CD1c-positive myeloid dendritic cell (primary cell): ENCODE data around the gene SLC13A2.

Source experiments
- DNase-seq: peaks from one replicate; pipeline ENCODE4 v3.0.0-alpha.2; 2016; ENCODE audit errors: extremely low spot score

Gene SLC13A2

GRCh38 chr17:28492352-28493310 lies 19.2 kb downstream of the SLC13A2 start:
- no peak for DNase-seq

- DNase-seq, result no peak
Observed at GRCh38 chr17:28493460-28493859, 20.0 kb downstream of the SLC13A2 start.

GRCh38 chr17:28494445-28495188 lies 21.2 kb downstream of the SLC13A2 start:
- DNase-seq, result peak; percentile 80

- no peak for DNase-seq
Observed at GRCh38 chr17:28495635-28496034, 22.2 kb downstream of the SLC13A2 start.

GRCh38 chr17:28497931-28498330 lies 24.5 kb downstream of the SLC13A2 start:
- DNase-seq, result no peak

DNA sequence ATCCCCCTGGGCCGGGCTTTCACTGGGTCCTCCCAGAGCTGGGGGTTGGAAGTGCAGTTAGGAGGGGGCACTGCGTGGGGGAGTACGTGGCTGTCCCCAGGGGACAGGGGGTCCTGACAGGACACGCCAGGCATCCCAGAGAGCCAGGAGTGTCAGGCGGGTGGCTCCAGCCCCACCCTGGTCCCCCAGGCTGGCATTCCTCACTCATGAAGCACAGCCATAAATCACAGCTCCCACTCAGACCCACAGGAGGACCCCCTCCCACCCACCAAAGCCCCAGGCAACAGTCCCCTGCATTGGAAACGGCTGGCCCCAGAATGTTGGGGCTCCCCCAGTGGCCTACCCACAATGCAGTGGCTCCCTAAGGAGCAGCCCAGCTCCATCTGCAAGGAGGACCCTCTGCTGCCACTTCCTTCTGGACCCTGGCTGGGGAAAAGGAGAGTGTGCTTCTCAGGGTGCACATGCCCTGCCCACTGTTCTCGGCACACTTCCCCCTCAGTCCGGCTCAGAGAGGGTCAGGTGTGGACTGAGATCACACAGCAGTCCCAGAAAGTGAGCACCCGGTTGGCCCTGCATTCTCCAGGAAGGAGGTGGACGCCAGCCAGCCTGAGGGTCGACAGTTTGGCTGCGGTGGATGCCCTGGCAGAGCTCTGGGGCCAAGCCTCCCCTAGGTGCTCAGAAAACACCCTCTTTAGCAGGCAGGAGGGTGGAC lies 25.4 kb downstream of the SLC13A2 start:
- DNase-seq, result no peak

- DNase-seq, result no peak
Observed at GRCh38 chr17:28499364-28499664, 25.9 kb downstream of the SLC13A2 start.

DNA sequence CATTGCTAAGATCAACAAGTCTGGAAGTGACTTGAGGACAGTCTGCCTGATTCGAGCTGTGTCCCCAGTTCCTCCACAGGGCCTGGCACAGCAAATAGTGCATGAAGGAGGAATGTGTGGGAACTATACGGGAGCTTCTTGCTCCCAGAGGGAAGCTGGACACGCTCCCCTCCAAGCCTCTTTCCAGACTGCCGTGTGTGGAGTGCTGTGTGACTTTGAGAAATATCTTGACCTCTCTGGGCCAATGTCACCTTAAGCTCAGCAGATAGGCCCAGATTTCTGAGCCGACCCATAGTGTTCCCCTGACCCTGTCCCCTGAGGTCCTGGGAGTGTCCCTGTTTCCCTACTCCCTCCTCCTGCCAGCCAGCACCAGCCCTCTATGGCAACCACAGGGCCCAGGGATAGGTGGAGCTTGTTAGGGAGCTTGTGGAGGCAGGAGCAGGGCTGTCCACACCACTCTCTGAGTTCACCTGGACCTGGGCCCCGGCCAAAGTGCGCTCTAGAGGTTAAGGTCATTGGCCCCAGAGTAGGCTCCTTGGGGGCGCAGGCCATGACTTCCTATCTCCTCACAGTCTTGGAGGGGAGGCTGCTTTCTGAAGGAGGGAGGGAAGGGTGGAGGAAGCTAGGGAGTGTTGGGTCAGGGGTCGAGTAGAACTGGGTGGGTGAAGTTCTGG lies 26.4 kb downstream of the SLC13A2 start:
- DNase-seq, result no peak

- DNase-seq, result no peak
Observed at GRCh38 chr17:28500712-28501379, 27.4 kb downstream of the SLC13A2 start.

DNA sequence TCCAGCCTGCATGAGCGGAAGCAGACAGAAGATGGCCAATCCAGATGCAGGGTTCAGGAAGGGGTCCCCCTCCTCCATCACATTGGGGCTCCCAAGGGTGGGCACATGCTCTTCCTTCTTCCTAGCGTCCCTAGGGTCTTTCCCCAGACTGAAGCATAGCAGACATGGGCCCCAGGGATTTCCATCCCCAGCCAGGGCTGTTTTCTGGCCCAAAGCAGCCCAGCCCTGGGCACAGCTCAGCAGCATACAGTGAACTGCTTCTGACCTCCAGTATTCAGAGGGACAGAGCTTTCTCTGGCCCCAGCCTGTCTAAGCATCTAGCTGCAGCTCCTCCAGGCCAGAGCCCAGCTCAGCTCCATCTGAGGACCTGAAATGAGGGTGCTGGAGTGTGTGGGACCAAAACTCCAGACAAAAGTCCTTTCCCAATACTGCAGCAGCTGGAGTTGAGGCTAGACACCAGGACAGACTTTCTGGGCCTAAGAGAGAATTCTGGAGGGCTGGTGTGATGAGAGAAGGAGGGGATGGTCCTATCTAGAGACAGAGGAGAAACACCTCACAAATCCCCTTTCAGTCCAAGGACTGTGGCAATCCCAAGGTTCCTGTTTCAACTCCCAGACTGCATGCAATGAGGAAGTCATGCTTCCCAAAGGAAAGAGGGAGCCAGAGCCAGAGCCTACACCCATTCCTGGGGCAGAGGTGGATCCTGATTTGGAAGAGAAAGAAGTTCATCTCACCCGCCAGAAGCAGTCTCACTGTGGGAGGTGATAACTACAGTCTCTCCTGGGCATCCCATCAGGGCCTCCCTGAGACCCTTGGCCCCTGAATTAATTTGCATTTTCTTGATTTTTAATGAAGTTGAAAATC lies 28.2 kb downstream of the SLC13A2 start:
- no peak for DNase-seq

GRCh38 chr17:28503420-28503819 lies 30.0 kb downstream of the SLC13A2 start:
- DNase-seq, result no peak

DNA sequence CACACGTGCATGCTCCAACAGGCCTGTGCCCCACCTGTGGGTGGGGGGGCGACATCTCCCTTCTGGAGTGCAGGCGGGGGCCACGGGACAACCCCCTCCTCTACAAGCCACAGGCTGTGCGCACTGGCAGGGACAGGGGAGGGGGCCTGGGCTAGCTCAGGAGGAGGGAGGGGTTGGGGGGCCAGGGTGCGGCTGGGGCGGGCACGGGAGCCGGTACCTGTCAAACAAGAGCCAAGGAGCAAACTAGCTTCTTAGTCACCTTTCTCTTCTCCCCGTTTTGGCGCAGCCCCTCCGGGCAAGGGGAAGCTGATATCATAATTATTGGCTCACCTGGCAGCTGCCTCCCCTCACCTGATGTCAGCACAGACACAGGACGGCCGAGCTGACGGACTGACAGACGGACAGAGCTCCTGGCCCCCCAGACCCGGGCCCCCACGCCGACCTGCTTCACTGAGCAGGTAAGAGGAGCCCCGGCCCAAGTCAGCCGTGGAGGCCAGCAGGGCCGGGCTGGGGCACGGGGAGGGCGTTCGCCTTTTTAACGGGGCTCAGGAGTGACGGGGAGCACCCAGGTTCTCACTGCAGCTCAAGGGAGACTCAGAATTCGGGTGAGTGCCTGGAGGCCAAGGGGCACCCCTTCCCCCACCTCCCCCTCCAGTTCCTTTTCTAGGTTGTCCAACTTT lies 32.7 kb downstream of the SLC13A2 start, which contains the start of gene FOXN1:
TSS of gene FOXN1 (plus strand) at position 363 of the 680 bp plus-strand sequence. CDS start 17,622 bp downstream, outside the sequence.
- DNase-seq, result no peak

GRCh38 chr17:28506763-28507487 lies 33.5 kb downstream of the SLC13A2 start:
- no peak for DNase-seq

GRCh38 chr17:28507567-28508203 lies 34.2 kb downstream of the SLC13A2 start:
- DNase-seq, result no peak

GRCh38 chr17:28508211-28508724 lies 34.8 kb downstream of the SLC13A2 start:
- no peak for DNase-seq

DNA sequence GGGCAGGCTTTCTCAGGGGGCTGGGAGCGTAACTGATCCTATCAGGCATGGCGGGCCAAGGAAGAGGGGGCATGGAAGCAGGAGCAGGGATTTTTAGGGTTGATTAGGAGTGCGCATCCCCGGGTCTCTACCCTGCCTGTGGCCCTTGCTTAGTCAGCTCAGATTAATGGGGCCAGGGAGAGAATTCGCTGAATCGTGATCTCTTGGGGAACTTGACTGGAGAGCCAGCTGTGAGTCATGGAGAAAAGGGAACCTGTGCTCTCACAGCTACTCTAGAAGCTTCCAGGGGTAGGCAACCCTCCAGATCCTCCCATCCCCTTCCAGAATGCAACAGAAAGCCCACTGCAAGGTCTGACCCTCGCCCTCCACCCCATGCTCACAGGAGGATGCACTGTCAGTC lies 36.3 kb downstream of the SLC13A2 start:
- peak; percentile 77 for DNase-seq

DNA sequence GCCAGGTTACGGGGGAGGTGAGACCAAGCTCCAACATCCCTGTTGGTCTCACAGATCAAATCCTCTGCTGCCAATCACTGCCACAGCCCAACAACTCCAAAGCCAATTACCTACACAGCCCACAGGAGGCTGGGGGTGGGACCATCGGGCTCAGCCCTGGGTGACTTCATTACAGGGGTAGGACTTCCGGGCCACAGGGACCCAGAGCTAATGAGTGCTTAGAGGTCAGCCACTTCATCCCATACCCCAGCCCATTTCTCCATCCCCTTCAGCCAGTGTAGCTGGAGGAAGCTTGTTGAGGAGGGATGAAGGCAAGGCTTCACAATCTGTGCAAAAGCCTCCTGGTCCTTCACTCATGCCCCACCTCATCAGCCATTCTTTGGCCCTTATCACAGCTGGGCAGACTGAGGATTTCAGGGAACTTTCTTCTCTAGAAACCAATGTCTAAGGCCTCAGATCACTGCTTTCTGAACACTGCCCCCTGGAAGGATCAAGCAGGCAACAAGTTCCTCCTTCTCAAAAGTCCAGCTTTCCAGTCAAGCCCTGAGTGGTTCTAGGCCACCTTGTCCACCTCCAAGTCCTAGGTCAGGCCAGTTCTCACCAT lies 38.5 kb downstream of the SLC13A2 start:
- DNase-seq, result no peak

GRCh38 chr17:28513476-28513875 lies 40.0 kb downstream of the SLC13A2 start:
- no peak for DNase-seq
